HUES6 (cell line): ENCODE results near the gene INPP5F.
A peak's percentile ranks its signal among the peaks of the same experiment; 100 is the strongest.

ENCODE experiments used
- H3K27ac ChIP-seq: 2 replicates; pipeline ENCODE4 v1.7.0; 2013; ENCODE audit warnings: low read depth, mild to moderate bottlenecking, low read length, inconsistent platforms
- H3K27me3 ChIP-seq: 2 replicates; pipeline ENCODE4 v1.6.1; 2013; ENCODE audit warnings: low read length; ENCODE audit not compliant: control insufficient read depth, insufficient read depth
- H3K36me3 ChIP-seq: 2 replicates; pipeline ENCODE4 v1.6.1; 2013; ENCODE audit warnings: low read length; ENCODE audit not compliant: control insufficient read depth, insufficient read depth
- H3K4me1 ChIP-seq: 2 replicates; pipeline ENCODE4 v1.6.1; 2013; ENCODE audit warnings: low read length; ENCODE audit not compliant: control insufficient read depth, insufficient read depth
- H3K4me3 ChIP-seq: 2 replicates; pipeline ENCODE4 v1.5.1; 2013; ENCODE audit warnings: low read depth, low read length
- H3K9ac ChIP-seq: one replicate; pipeline ENCODE4 v1.6.1; 2013; ENCODE audit warnings: mild to moderate bottlenecking, low read length
- H3K9me3 ChIP-seq: 2 replicates; pipeline ENCODE4 v1.6.1; 2013; ENCODE audit warnings: low read depth, low read length; ENCODE audit not compliant: control insufficient read depth, insufficient read depth

The INPP5F gene

GRCh38 chr10:119826771-119827170, 100.9 kb downstream of the INPP5F start:
- Histone ChIP-seq H3K9ac (no peak overlapping the region), H3K36me3 (peaks cover 97% of the 10 kb centered on the region), H3K4me3 (no peak overlapping the region), H3K27me3 (no peaks in the 10 kb centered on the region), H3K9me3 (no peaks in the 10 kb centered on the region), H3K27ac (no peak overlapping the region), H3K4me1 (no peaks in the 10 kb centered on the region)

- no peaks in the 10 kb centered on the region for H3K27me3 ChIP-seq
- H3K4me1 ChIP-seq, result no peaks in the 10 kb centered on the region
- peaks cover 98% of the 10 kb centered on the region for H3K36me3 ChIP-seq
- H3K4me3 ChIP-seq, result no peak overlapping the region
- H3K9me3 ChIP-seq, result no peaks in the 10 kb centered on the region
- no peak overlapping the region for H3K9ac ChIP-seq
- no peak overlapping the region for H3K27ac ChIP-seq
Observed at GRCh38 chr10:119827430-119827829, 101.6 kb downstream of the INPP5F start.

- H3K4me1 ChIP-seq, result no peaks in the 10 kb centered on the region
- H3K9me3 ChIP-seq, result no peaks in the 10 kb centered on the region
- peaks cover 97% of the 10 kb centered on the region for H3K36me3 ChIP-seq
- no peak overlapping the region for H3K9ac ChIP-seq
- H3K4me3 ChIP-seq, result no peak overlapping the region
- H3K27me3 ChIP-seq, result no peaks in the 10 kb centered on the region
- no peak overlapping the region for H3K27ac ChIP-seq
Observed at GRCh38 chr10:119829429-119829828, 103.6 kb downstream of the INPP5F start.

- no peak overlapping the region for H3K4me3 ChIP-seq
- H3K27me3 ChIP-seq, result no peaks in the 10 kb centered on the region
- peaks cover 96% of the 10 kb centered on the region for H3K36me3 ChIP-seq
- no peaks in the 10 kb centered on the region for H3K9me3 ChIP-seq
- no peak overlapping the region for H3K9ac ChIP-seq
- no peaks in the 10 kb centered on the region for H3K4me1 ChIP-seq
- no peak overlapping the region for H3K27ac ChIP-seq
Observed at GRCh38 chr10:119830851-119831250, 105.0 kb downstream of the INPP5F start.

GRCh38 chr10:119831656-119832055, 105.8 kb downstream of the INPP5F start:
- no peaks in the 10 kb centered on the region for H3K4me1 ChIP-seq
- peaks cover 96% of the 10 kb centered on the region for H3K36me3 ChIP-seq
- H3K9me3 ChIP-seq, result no peaks in the 10 kb centered on the region
- no peak overlapping the region for H3K9ac ChIP-seq
- no peak overlapping the region for H3K4me3 ChIP-seq
- no peak overlapping the region for H3K27ac ChIP-seq
- H3K27me3 ChIP-seq, result no peaks in the 10 kb centered on the region

- H3K27me3 ChIP-seq, result no peaks in the 10 kb centered on the region
- no peak overlapping the region for H3K4me3 ChIP-seq
- H3K36me3 ChIP-seq, result peaks cover 97% of the 10 kb centered on the region
- H3K9me3 ChIP-seq, result no peaks in the 10 kb centered on the region
- no peak overlapping the region for H3K9ac ChIP-seq
- no peak overlapping the region for H3K27ac ChIP-seq
- H3K4me1 ChIP-seq, result no peaks in the 10 kb centered on the region
Observed at GRCh38 chr10:119832951-119833350, 107.1 kb downstream of the INPP5F start.

GRCh38 chr10:119834188-119834587, 108.3 kb downstream of the INPP5F start:
- Histone ChIP-seq H3K4me3 (no peak overlapping the region), H3K36me3 (peaks cover 96% of the 10 kb centered on the region), H3K9ac (no peak overlapping the region), H3K4me1 (no peaks in the 10 kb centered on the region), H3K27me3 (no peaks in the 10 kb centered on the region), H3K9me3 (no peaks in the 10 kb centered on the region), H3K27ac (no peak overlapping the region)

GRCh38 chr10:119845656-119846055, 119.8 kb downstream of the INPP5F start:
- H3K27ac ChIP-seq, result no peak overlapping the region
- no peaks in the 10 kb centered on the region for H3K9me3 ChIP-seq
- peaks cover 94% of the 10 kb centered on the region for H3K36me3 ChIP-seq
- H3K4me3 ChIP-seq, result no peak overlapping the region
- H3K27me3 ChIP-seq, result no peaks in the 10 kb centered on the region
- H3K9ac ChIP-seq, result no peak overlapping the region
- peaks cover 6% of the 10 kb centered on the region for H3K4me1 ChIP-seq

- peaks cover 93% of the 10 kb centered on the region for H3K36me3 ChIP-seq
Observed at GRCh38 chr10:119849031-119849789, 123.4 kb downstream of the INPP5F start.

GRCh38 chr10:119849944-119850343, 124.1 kb downstream of the INPP5F start:
- Histone ChIP-seq H3K4me1 (peaks cover 6% of the 10 kb centered on the region), H3K27me3 (no peaks in the 10 kb centered on the region), H3K9ac (no peak overlapping the region), H3K36me3 (peaks cover 88% of the 10 kb centered on the region), H3K27ac (peak overlapping the region; percentile 89; the same call in 1 of the 2 replicates), H3K9me3 (no peaks in the 10 kb centered on the region), H3K4me3 (no peak overlapping the region)

More at GRCh38 chr10:119849031-119849789, 123.4 kb downstream of the INPP5F start:
- peak overlapping the region; percentile 89 for H3K27ac ChIP-seq
- H3K9me3 ChIP-seq, result no peaks in the 10 kb centered on the region
- H3K4me1 ChIP-seq, result peaks cover 6% of the 10 kb centered on the region
- H3K27me3 ChIP-seq, result no peaks in the 10 kb centered on the region
- H3K4me3 ChIP-seq, result no peak overlapping the region
- peak overlapping the region; percentile 61 for H3K9ac ChIP-seq

- peaks cover 6% of the 10 kb centered on the region for H3K4me1 ChIP-seq
- no peaks in the 10 kb centered on the region for H3K27me3 ChIP-seq
- no peak overlapping the region for H3K27ac ChIP-seq
- H3K36me3 ChIP-seq, result peaks cover 81% of the 10 kb centered on the region
- no peak overlapping the region for H3K4me3 ChIP-seq
- H3K9ac ChIP-seq, result no peak overlapping the region
- no peaks in the 10 kb centered on the region for H3K9me3 ChIP-seq
Observed at GRCh38 chr10:119852277-119852676, 126.4 kb downstream of the INPP5F start.
